ENCODE results near the gene PLXNA2.

The PLXNA2 gene, protein sequence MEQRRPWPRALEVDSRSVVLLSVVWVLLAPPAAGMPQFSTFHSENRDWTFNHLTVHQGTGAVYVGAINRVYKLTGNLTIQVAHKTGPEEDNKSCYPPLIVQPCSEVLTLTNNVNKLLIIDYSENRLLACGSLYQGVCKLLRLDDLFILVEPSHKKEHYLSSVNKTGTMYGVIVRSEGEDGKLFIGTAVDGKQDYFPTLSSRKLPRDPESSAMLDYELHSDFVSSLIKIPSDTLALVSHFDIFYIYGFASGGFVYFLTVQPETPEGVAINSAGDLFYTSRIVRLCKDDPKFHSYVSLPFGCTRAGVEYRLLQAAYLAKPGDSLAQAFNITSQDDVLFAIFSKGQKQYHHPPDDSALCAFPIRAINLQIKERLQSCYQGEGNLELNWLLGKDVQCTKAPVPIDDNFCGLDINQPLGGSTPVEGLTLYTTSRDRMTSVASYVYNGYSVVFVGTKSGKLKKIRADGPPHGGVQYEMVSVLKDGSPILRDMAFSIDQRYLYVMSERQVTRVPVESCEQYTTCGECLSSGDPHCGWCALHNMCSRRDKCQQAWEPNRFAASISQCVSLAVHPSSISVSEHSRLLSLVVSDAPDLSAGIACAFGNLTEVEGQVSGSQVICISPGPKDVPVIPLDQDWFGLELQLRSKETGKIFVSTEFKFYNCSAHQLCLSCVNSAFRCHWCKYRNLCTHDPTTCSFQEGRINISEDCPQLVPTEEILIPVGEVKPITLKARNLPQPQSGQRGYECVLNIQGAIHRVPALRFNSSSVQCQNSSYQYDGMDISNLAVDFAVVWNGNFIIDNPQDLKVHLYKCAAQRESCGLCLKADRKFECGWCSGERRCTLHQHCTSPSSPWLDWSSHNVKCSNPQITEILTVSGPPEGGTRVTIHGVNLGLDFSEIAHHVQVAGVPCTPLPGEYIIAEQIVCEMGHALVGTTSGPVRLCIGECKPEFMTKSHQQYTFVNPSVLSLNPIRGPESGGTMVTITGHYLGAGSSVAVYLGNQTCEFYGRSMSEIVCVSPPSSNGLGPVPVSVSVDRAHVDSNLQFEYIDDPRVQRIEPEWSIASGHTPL (N-terminal part only)

DNA sequence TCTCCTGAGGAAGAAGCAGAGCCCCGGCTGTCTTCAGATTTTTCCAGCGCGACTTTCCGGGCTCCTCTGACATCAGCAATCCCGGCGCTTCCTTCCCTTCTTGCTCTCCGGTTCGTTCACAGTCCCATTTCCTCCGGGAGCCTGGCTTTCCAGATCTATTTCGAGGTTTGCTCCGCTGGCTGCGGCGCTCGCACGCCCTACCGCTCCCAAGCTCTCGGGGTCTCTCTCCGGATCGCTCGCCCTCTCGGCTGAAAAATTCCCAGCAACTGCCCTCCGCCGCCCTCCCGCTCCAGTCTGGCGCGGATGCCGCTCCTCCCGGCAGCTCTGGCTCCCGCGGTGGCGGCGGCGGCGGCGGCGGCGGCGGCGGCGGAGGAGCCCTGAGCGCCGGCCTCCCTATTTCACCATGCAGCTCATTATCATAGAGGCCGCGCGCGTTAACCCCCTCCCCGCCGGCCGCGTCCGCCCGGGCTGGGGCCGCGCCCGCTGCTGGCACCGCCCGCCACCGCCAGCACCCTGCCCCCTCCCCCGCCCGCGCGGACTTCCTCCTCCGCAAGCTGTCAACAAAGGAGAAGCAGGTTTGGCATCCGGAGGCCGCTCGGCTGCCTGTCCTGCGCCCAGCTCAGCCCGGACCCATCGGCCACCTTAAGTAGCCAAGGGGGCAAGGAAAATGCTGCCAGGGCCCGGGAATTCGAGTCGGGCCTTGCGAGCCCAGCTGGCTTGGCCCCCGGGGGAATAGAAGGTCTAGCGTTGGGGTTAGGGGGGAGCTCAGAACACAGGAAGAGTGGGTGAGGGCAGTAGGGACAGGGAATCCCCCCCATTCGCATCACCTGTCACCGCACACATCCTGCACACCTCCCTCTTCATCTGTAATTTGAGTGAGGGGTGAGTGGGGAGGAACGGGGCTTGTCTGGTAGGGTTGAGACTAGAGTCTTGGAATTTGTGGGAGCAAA lies at the start of gene PLXNA2:
PLXNA2 (minus strand) TSS at position 418 of the 950 bp plus-strand sequence. CDS start 26,462 bp downstream, outside the sequence.
- in situ Hi-C loops (cut with MboI; ENCODE audit: low sequenced_read_pairs): loop anchor here (25.0 kb wide), 1 partner anchor 232 kb away; no protein-coding TSS in a partner anchor

DNA sequence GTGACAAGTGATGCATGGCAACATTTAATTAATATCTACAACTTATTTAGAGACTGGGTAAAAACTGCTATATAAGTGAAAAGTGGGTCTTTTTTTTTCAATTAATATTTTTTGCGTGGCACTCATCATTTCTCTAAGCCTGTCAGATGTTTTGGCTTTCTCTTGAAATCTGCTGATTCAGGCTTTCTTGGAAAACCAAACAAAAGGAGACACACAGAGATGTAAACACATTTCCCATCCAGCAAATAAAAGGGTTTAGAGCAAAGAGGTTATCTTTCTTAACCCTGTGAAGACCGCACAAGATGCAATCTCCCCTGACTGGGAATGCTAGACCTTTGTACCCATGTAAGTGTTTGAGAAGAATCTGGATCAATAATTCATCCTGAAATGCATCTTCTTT lies 48.7 kb upstream of the PLXNA2 start:
- in situ Hi-C loops (cut with MboI; ENCODE audit: low sequenced_read_pairs): no loop called here

DNA sequence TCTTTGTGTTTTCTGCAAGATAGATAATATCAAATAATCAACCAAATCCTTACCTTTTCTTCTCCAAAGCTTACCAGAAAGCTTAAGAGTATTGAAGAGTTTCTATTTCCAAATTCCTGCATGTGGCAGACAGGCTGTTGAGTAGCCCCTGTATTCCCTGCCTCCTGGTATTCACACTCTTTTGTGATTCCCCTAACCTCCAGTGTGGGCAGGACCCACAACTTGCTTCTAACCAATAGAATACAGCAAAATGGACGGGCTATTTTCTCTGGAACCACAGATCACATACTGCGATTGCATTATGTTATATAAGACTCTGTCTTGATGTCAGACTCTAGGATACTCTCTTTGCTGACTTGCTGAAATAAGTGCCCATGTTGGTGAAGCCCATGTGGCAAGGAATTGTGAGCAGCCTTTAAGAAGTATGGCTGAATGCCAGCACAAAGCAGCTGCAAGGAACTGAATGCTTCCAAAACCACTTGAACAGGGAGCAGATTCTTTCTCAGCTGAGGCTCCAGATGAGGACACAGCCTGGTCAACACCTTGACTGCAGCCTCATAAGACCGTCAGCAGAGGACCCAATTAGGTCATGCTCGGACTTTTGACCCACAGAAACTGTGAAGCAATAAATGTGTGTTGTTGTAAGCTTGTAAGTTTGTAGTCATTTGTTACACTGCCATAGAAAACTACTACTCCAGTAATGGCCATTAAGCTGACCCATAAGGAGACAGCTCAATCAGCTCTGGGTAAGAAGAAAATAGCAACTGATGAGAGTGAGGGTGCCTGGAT lies 47.9 kb upstream of the PLXNA2 start:
- in situ Hi-C loops (cut with MboI; ENCODE audit: low sequenced_read_pairs): no loop called here

DNA sequence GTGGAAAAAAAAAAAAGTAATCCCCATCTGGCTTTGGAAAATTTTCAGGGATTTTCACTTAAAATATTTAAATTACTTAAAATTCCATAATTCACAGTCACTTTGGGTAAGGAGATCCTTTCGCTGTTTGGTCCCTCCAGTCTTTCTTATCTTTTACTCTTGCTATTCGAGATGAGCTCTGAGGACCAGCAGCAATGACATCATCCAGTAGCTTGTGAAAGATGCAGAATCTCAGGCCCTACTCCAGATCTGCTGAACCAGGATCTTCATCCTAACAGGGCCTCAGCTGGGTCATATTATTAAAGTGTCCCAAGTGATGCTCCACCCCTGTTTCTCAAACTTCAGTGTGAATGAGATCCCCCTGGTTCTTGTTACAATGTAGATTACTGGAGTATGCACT lies 46.9 kb upstream of the PLXNA2 start:
- in situ Hi-C loops (cut with MboI; ENCODE audit: low sequenced_read_pairs): no loop called here

DNA sequence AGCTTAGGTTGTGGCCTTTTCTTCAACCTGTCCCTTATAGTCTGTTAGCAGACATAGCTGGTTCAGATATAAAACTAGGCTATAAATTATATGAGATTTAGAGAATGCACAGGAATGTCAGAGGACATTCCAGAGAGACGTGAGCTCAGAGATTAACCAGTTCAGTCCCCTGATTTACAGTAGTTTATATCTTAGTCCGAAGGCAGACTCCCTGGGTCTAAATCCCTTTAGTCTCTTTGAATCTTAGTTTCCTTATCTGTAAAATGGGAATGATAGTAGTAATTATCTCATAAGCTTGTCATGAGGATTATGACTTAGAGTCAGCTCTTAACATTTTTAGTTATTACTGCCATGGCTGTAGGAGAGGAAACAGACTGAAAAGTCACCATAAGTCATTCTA lies 45.5 kb upstream of the PLXNA2 start:
- in situ Hi-C loops (cut with MboI; ENCODE audit: low sequenced_read_pairs): no loop called here

DNA sequence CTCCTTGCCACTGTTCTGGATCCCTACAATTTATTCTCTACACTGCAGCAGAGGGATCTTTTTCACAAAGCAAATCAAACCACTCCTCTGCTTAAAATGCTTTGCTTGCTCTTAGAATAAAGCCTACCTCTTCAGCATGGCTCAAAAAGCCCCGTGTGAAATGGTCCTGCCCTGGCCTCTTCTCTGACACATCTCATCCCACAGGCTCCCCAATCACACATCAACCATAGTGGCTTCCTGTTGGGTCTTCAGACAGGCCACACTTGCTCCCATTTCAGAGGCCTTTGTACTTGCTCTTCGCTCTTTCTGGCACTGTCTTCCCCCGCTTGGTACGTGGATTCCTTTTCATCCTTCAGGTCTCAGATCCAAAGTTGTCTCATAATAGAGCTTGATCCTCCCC lies 44.3 kb upstream of the PLXNA2 start:
- in situ Hi-C loops (cut with MboI; ENCODE audit: low sequenced_read_pairs): no loop called here

DNA sequence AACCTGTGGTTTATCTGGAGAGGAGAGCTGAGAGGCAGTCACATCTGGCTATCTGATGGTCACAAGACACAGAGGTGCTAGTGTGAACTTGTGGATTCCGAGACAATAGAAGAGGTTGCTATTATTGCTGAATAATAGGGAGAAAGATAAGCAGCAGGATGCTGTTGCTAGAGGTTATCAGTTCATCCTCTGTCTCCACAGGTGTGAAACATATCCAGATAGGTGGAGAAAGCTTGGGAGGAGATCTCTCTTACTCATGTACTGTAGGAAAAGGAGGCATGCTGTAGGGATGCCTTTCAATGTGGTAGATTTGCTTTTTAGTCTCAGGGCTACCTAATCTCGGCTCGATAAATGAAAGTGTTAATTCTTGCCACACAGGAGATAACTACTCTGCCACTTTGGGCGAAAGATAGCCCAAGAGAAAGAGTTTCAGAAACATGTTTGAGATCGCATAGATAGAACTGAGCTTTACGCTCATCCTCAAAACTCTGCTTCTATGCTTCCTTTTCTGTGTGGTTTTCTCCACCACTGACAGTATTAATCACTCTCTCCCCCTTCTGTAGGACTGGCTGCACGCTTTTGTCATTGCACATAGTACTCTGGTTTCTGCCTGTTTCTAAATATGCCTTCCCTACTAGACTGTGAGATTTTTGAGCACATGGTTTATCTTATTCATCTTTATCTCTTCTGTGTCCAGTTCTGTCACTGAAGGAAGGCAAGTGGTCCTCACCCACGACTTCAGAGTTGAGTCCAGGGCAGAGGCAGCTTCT lies 36.7 kb upstream of the PLXNA2 start:
- in situ Hi-C loops (cut with MboI; ENCODE audit: low sequenced_read_pairs): no loop called here

DNA sequence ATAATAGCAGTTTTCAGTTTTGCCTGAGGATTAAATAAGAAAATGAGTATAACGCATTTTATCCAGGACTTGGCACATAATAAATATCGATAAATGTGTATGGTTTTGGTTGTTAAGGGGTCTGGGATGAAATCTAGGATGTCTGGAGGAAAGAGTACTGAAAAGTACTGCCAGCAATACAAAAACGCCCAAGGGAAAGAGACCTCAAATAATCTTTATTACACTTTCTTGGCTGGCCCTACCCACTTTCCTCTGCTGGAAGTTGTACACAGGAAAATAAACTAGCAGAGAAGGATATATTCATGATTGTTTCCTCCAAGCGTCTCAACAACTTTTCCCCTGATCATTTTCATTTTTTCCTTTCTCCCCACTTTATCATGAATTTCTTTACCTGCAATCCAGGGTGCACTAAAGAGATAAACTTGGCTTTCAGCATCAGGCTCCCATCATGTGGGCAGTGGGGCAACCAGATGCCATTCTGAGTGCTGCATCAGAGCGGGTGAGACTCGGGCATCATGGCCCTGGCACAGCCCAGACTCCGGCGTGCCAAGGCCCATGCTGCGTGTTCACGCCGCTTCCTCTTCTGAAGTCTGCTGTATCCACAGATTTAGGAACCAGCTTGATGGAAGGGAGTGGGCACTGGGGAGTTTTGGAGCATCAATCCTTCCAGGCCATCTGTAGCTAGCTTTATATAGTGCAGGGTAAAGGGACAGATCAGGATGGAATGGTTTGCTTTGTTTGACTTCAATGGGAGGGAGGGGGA lies 35.8 kb upstream of the PLXNA2 start:
- in situ Hi-C loops (cut with MboI; ENCODE audit: low sequenced_read_pairs): no loop called here

DNA sequence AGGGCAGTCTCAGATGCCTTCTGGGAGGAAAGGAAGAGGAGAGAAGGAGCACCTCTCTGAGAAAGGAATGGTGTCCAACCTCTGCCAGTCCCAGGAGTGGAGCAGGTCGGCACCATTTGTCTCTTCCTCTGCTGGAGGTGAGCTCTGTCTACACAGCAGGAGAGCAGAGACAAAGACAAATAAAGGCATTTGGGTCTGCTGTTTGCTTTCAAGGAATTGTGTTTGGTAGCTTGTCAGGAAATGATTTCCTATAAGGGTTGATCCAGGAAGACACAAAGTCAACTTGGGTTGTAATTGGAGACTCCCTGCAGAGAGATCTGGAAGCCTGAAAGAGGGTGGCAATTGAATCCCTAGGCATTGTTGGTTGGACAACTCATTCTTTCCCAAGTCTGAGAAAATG lies 34.5 kb upstream of the PLXNA2 start:
- in situ Hi-C loops (cut with MboI; ENCODE audit: low sequenced_read_pairs): no loop called here

DNA sequence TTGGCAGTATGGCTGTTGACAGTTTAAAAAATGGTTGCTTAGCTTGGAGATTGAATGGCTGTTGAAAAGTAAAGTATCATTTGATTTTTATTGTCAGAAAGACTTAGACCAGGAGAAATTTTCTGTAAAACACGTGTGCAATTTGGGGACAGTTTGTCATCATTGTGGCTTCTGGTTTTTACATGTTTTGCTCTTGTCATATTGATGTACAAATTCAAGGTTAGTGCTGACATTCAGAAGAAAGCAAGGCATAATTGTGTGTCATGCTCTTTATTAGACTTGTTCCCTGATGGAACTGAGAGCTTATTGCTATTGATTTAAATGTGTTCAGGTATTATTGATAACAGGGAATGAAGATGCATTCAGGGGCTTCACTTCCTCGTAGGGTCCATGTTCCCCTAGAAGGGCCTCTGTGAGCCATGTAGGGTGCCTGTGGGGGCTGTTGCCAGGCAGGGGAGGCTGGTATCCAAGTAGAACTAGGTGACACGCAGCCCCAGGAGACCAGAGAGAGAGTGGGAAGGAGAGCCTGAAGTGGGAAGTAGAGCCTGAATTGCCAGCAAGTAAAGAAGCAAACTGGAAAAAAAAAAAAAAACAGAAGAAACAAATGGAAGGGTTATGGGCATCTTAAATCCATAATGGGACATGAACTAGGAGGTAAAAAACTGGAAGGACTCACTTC lies 32.7 kb upstream of the PLXNA2 start:
- in situ Hi-C loops (cut with MboI; ENCODE audit: low sequenced_read_pairs): no loop called here

DNA sequence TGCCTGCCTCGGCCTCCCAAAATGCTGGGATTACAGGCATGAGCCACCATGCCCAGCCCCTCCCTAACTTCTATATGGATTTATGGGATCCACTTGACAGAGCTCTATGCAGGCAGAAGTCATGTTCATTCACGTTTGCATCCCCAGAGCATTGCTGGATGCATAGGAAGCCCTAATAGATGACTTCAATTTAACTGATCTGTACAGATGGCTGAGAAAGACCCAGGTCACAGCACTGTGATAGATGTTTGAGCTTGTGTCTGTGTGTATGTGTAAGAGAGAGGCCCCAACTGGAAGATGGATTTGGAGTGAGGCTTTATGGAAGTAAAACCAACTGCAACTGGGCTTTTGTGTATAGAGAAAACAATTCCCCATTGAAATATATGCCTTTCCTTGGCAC lies 30.9 kb upstream of the PLXNA2 start:
- in situ Hi-C loops (cut with MboI; ENCODE audit: low sequenced_read_pairs): no loop called here

DNA sequence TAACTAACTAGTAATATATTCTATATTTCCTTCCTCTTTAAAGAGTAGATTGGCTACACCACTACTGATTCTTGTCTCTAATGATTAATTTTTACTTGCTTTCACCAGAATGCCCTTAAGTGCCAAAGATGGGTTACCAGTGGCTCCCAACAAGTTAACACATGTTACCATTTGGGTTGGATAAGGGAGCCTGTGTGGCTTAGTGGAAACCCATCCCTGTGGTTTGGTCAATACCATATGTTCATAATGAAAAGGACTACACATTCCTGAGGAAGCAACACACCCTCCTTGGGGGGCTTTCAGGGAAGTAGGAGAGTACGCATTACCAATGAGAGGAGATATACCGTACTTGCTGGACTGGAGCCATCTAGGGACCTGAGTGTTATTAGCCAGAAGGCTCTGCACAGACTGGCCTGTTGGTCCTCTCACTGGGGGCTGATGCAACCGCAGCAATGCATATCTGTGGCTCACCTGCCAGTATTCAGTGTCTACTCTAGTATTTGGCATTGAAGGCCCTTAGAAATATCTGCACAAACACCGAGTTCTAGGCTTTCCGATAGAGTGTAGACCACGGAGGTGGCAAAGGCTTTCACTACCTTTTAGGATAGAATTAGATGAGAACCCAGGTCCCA lies 29.3 kb upstream of the PLXNA2 start:
- in situ Hi-C loops (cut with MboI; ENCODE audit: low sequenced_read_pairs): no loop called here

DNA sequence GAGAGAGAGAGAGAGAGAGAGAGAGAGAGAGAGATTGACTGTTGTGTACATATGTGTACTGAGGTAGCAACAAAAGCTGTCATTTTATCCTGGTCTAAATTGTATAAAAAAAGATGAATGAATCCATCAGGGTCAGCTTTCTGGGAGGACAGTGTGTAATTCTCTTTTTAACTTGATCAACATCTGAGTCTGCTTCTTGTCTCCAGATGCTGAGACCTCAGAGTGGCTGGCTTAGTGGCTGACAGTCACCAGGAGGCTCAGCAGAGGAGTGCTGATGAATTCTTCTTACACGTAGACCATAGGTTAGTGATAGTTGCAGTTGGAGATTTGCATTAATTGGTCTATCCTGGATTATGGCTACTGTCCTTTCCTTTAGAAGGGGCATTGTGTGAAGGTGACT lies 28.5 kb upstream of the PLXNA2 start:
- in situ Hi-C loops (cut with MboI; ENCODE audit: low sequenced_read_pairs): no loop called here

DNA sequence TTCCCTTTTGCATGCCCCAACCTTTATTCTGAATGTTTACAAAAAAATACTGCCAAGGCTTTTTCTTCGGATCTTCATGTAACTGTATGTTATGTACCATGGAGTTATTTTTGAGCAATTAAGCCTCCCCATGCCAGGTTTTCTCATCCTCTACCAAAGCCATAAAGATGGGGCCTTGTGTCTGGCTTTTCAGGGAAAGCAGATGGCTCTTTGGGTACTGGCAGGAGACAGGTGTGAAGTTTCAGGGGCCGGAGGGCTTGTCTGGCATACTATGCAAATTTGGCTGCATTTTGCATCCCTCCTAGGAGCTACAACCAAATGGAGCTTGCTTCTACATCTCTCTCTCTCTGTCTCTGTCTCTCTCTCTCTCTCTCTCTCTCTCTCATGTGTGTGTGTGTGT lies 28.1 kb upstream of the PLXNA2 start:
- in situ Hi-C loops (cut with MboI; ENCODE audit: low sequenced_read_pairs): no loop called here

DNA sequence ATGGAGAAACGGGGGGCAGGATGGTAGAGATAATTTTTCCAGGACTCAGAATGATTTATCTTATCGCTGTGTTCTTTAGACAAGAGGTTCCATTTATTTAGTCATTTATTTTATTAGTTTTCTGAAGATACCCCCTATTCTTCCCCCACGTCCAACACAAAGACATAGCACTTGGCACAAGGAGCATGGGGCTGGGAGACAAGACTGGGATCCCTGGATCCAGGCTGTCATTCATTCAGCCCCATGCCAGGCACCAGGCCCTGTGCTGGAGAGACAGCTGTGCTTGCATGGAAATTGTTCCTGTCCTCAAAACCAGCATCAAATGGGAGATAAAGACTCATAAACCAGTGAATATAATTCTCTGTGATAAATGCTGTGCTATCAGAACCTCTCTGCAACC lies 27.1 kb upstream of the PLXNA2 start:
- in situ Hi-C loops (cut with MboI; ENCODE audit: low sequenced_read_pairs): no loop called here

DNA sequence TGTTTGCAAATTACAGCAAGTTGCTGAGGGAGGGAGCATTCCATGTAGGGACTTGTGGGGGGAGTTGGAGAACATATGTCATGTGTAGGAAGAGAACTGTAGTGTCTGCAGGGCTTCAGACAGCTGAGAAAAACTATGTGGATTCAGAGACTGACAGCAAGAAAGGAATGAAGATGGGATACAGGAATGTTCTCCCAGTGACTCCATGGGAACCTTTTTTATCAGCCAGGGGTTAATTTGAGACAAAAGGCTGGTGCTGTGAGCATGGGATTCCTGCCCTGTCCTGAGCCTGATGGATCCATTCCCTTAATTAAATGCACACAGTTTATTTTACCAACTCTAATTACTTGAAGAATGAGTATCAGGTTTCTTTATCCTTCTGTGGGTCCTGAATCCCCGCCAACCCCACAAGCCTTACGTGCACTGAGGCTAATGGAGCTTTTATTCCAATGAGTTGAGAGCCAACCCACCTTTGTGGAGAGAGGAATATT lies 26.5 kb upstream of the PLXNA2 start:
- in situ Hi-C loops (cut with MboI; ENCODE audit: low sequenced_read_pairs): no loop called here

DNA sequence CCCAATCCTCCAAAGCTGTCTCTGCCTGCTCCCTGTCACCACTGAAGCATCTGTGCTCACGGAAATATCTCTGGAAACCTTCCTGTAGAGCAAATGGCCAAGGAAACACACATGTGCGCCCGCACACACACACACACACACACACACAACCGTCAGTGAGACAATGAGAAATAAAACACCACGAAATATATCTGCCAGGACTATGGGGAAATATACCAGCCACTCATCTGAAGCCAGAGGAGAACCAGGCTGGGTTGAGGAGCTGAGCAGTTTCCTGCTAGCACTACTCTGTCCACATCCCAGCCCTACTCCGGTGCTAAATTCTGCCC lies 25.1 kb upstream of the PLXNA2 start:
- in situ Hi-C loops (cut with MboI; ENCODE audit: low sequenced_read_pairs): no loop called here
